Ascending aorta (tissue), 2 donors: ENCODE results near the gene EFR3B. TPM values are rescaled to one million over a fixed set of nuclear protein-coding genes. Genes with fewer than 3 reads are reported as not detected.

Experiments
- DNase-seq, 2 donors: peaks; one replicate each; pipeline ENCODE4 v3.0.0-alpha.2; 2019; ENCODE audit warnings: low spot score in 2 of 2
- H3K27ac ChIP-seq, 2 donors: fragments of 200-600 bp; sonication (generic); one replicate each; pipeline ENCODE4 v1.5.1; 2016 to 2017; ENCODE audit warnings: mild to moderate bottlenecking in 1 of 2
- H3K27me3 ChIP-seq: fragments of 200-600 bp; sonication (generic); one replicate; pipeline ENCODE4 v1.5.1; 2017
- H3K36me3 ChIP-seq, 2 donors: fragments of 200-600 bp; sonication (generic); one replicate each; pipeline ENCODE4 v1.5.1; 2016
- H3K4me1 ChIP-seq, 2 donors: fragments of 200-600 bp; sonication (generic); one replicate each; pipeline ENCODE4 v1.5.1; 2016 to 2017; ENCODE audit warnings: mild to moderate bottlenecking in 1 of 2
- H3K4me3 ChIP-seq, 2 donors: fragments of 200-600 bp; sonication (generic); one replicate each; pipeline ENCODE4 v1.5.1; 2016 to 2017; ENCODE audit warnings: mild to moderate bottlenecking in 1 of 2
- H3K9me3 ChIP-seq, 2 donors: fragments of 200-600 bp; sonication (generic); one replicate each; pipeline ENCODE4 v1.5.1; 2016
- CTCF ChIP-seq, 3 experiments: fragments of 200-600 bp in 2 of 3; fragments of 450-650 bp in 1 of 3; sonication (generic) in 2 of 3; IDR thresholded peaks; one replicate each; pipeline ENCODE4 v1.5.1; 2016 to 2019; ENCODE audit warnings: antibody characterized with exemption in 3 of 3, mild to moderate bottlenecking in 1 of 3, moderate library complexity in 1 of 3
- intact Hi-C: fragments of 100-400 bp; cut with DNase I; formaldehyde crosslinking; loops from one replicate; pipeline ENCODE4 v1.15.1; 2023
- total RNA-seq: library from RNA; depleted of rRNA; stranded (reverse); fragments of >200 nt; gene quantifications from one replicate; pipeline ENCODE4 v1.1.0, GENCODE V29; 2016

Gene EFR3B
- total RNA-seq, 1 donor from 2014 or later = 0.32 TPM

GRCh38 chr2:25115902-25116301 lies 74.0 kb downstream of the EFR3B start:
- H3K27ac ChIP-seq = no peak overlapping the region
- intact Hi-C loops = no loop called here

GRCh38 chr2:25116956-25117355 lies 75.1 kb downstream of the EFR3B start:
- Histone ChIP-seq H3K4me1 (no peaks in the 10 kb centered on the region), H3K9me3 (no peaks in the 10 kb centered on the region), H3K27ac (no peak overlapping the region), H3K27me3 (no peaks in the 10 kb centered on the region), H3K4me3 (no peak overlapping the region), H3K36me3 (no peaks in the 10 kb centered on the region)
- intact Hi-C loops = no loop called here
- TF ChIP-seq CTCF (IDR thresholded peaks at IDR 0.05) = no peak
- no peak for DNase-seq

More at GRCh38 chr2:25115902-25116301, 74.0 kb downstream of the EFR3B start:
- Histone ChIP-seq H3K4me3 (no peak overlapping the region), H3K9me3 (no peaks in the 10 kb centered on the region), H3K27me3 (no peaks in the 10 kb centered on the region), H3K4me1 (no peaks in the 10 kb centered on the region), H3K36me3 (no peaks in the 10 kb centered on the region)
- DNase-seq = no peak
- TF ChIP-seq CTCF (IDR thresholded peaks at IDR 0.05) = no peak

GRCh38 chr2:25119263-25119662 lies 77.4 kb downstream of the EFR3B start:
- H3K9me3 ChIP-seq = no peaks in the 10 kb centered on the region
- TF ChIP-seq CTCF (IDR thresholded peaks at IDR 0.05) = no peak
- intact Hi-C loops = no loop called here
- no peak for DNase-seq
- H3K4me1 ChIP-seq = no peaks in the 10 kb centered on the region
- no peak overlapping the region for H3K4me3 ChIP-seq
- H3K27me3 ChIP-seq = no peaks in the 10 kb centered on the region
- no peaks in the 10 kb centered on the region for H3K36me3 ChIP-seq
- H3K27ac ChIP-seq = no peak overlapping the region

GRCh38 chr2:25122367-25122766 lies 80.5 kb downstream of the EFR3B start:
- Histone ChIP-seq H3K4me1 (no peaks in the 10 kb centered on the region), H3K4me3 (no peak overlapping the region), H3K27me3 (no peaks in the 10 kb centered on the region), H3K9me3 (no peaks in the 10 kb centered on the region), H3K36me3 (no peaks in the 10 kb centered on the region), H3K27ac (no peak overlapping the region)
- no peak for TF ChIP-seq CTCF (IDR thresholded peaks at IDR 0.05)
- DNase-seq = no peak
- intact Hi-C loops = no loop called here

GRCh38 chr2:25123682-25124081 lies 81.8 kb downstream of the EFR3B start:
- no peaks in the 10 kb centered on the region for H3K4me1 ChIP-seq
- intact Hi-C loops = no loop called here

More at GRCh38 chr2:25123682-25124081, 81.8 kb downstream of the EFR3B start:
- no peak for DNase-seq
- no peaks in the 10 kb centered on the region for H3K9me3 ChIP-seq
- no peak overlapping the region for H3K4me3 ChIP-seq
- H3K36me3 ChIP-seq = no peaks in the 10 kb centered on the region
- H3K27me3 ChIP-seq = no peaks in the 10 kb centered on the region
- H3K27ac ChIP-seq = no peak overlapping the region
- no peak for TF ChIP-seq CTCF (IDR thresholded peaks at IDR 0.05)
